ENCODE data around the gene PXMP4.
A peak's percentile ranks its signal among the peaks of the same experiment; 100 is the strongest.

The PXMP4 gene

GRCh38 chr20:33684533-33685327, 35.4 kb downstream of the PXMP4 start:
- TF ChIP-seq REST (IDR thresholded peaks at IDR 0.05; ENCODE audit: low read depth) (no peak), TCF12 (IDR thresholded peaks at IDR 0.05; ENCODE audit: low read depth) (peak; percentile 61; the same call in 1 of the 2 replicates), USF1 (IDR thresholded peaks at IDR 0.05) (no peak), FOXM1 (IDR thresholded peaks at IDR 0.05; ENCODE audit: borderline replicate concordance, low read depth) (no peak), EP300 (IDR thresholded peaks at IDR 0.05; ENCODE audit: borderline replicate concordance) (peak; percentile 72), CEBPB (IDR thresholded peaks at IDR 0.05) (no peak), NFIC (IDR thresholded peaks at IDR 0.05) (peak; percentile 94), MAX (IDR thresholded peaks at IDR 0.05) (0 out of 2 replicates have a peak, but pooled peaks have one; percentile 39), YY1 (IDR thresholded peaks at IDR 0.05; ENCODE audit: low read depth) (peak; percentile 19; the same call in 1 of the 2 replicates), RAD21 (IDR thresholded peaks at IDR 0.05; ENCODE audit: low read depth) (no peak; the same call in 1 of the 2 replicates), TEAD4 (IDR thresholded peaks at IDR 0.05) (peak; percentile 36), CREB1 (IDR thresholded peaks at IDR 0.05; ENCODE audit: low read depth) (no peak), ZBTB7A (IDR thresholded peaks at IDR 0.05; ENCODE audit: low read depth) (no peak; the same call in 1 of the 2 replicates), EGR1 (IDR thresholded peaks at IDR 0.05) (no peak), TAF1 (IDR thresholded peaks at IDR 0.05; ENCODE audit: low read depth) (no peak)

- TF ChIP-seq EP300 (IDR thresholded peaks at IDR 0.05; ENCODE audit: borderline replicate concordance), result no peak
- TF ChIP-seq CEBPB (IDR thresholded peaks at IDR 0.05), result no peak
Measured at GRCh38 chr20:33681728-33682353, 38.3 kb downstream of the PXMP4 start.

GRCh38 chr20:33681288-33681687, 38.8 kb downstream of the PXMP4 start:
- TF ChIP-seq YY1 (IDR thresholded peaks at IDR 0.05; ENCODE audit: low read depth), result no peak
- TF ChIP-seq MAX (IDR thresholded peaks at IDR 0.05), result no peak
- TF ChIP-seq EP300 (IDR thresholded peaks at IDR 0.05; ENCODE audit: borderline replicate concordance), result no peak
- TF ChIP-seq REST (IDR thresholded peaks at IDR 0.05; ENCODE audit: low read depth), result no peak
- TF ChIP-seq ZBTB7A (IDR thresholded peaks at IDR 0.05; ENCODE audit: low read depth), result no peak
- no peak for TF ChIP-seq FOXM1 (IDR thresholded peaks at IDR 0.05; ENCODE audit: borderline replicate concordance, low read depth)
- TF ChIP-seq CEBPB (IDR thresholded peaks at IDR 0.05), result no peak
- TF ChIP-seq EGR1 (IDR thresholded peaks at IDR 0.05), result no peak
- TF ChIP-seq NFIC (IDR thresholded peaks at IDR 0.05), result no peak
- no peak for TF ChIP-seq TEAD4 (IDR thresholded peaks at IDR 0.05)
- no peak for TF ChIP-seq TAF1 (IDR thresholded peaks at IDR 0.05; ENCODE audit: low read depth)
- TF ChIP-seq TCF12 (IDR thresholded peaks at IDR 0.05; ENCODE audit: low read depth), result no peak
- TF ChIP-seq RAD21 (IDR thresholded peaks at IDR 0.05; ENCODE audit: low read depth), result no peak
- TF ChIP-seq CREB1 (IDR thresholded peaks at IDR 0.05; ENCODE audit: low read depth), result no peak
- no peak for TF ChIP-seq USF1 (IDR thresholded peaks at IDR 0.05)

- TF ChIP-seq CEBPB (IDR thresholded peaks at IDR 0.05) (no peak), TCF12 (IDR thresholded peaks at IDR 0.05; ENCODE audit: low read depth) (no peak)
Measured at GRCh38 chr20:33680686-33681085, 39.4 kb downstream of the PXMP4 start.

- TF ChIP-seq NFIC (IDR thresholded peaks at IDR 0.05) (no peak), CREB1 (IDR thresholded peaks at IDR 0.05; ENCODE audit: low read depth) (no peak), TCF12 (IDR thresholded peaks at IDR 0.05; ENCODE audit: low read depth) (no peak), USF1 (IDR thresholded peaks at IDR 0.05) (no peak), CEBPB (IDR thresholded peaks at IDR 0.05) (no peak), TAF1 (IDR thresholded peaks at IDR 0.05; ENCODE audit: low read depth) (no peak), RAD21 (IDR thresholded peaks at IDR 0.05; ENCODE audit: low read depth) (no peak), TEAD4 (IDR thresholded peaks at IDR 0.05) (no peak), EP300 (IDR thresholded peaks at IDR 0.05; ENCODE audit: borderline replicate concordance) (no peak), MAX (IDR thresholded peaks at IDR 0.05) (no peak)
Measured at GRCh38 chr20:33679758-33680485, 40.2 kb downstream of the PXMP4 start.
